K562 (cell line): ENCODE results near the gene OR8B12. TPM values are rescaled to one million over a fixed set of nuclear protein-coding genes. Genes with fewer than 3 reads are reported as not detected.

ENCODE experiments used
- ATAC-seq: fragments of 200-7000 bp; cut with Tn5 transposase; 3 replicates; pipeline ENCODE4 v1.9.1; 2020; ENCODE audit warnings: moderate library complexity
- BruUV-seq: library from RNA; stranded (reverse); fragments of 400-500 nt; replicated peaks from 2 replicates; lab custom pipeline; 2021; lab: Mats Ljungman, UMichigan
- CTCF ChIA-PET: fragments of 300-600 bp; formaldehyde crosslinking; extraction: SDS; loops from one replicate; lab custom pipeline; 2021; ENCODE audit warnings: low intra/inter-chr PET ratio; lab: Yijun Ruan, JAX
- POLR2A ChIA-PET: fragments of 300-600, 350-650 bp; sonication (Branson Sonifier 250); formaldehyde crosslinking; extraction: SDS; loops from one replicate; lab custom pipeline; 2021; ENCODE audit warnings: antibody characterized with exemption, inconsistent platforms; lab: Yijun Ruan, JAX
- DNase-seq, 4 experiments: peaks; one replicate each; pipeline versions ENCODE4 v3.0.0 to v3.0.0-alpha.2; 2011 to 2018; ENCODE audit warnings: low spot score in 3 of 4, mixed read lengths in 3 of 4; ENCODE audit errors: extremely low read depth in 1 of 4
- FAIRE-seq: peaks from 2 replicates; lab custom pipeline; 2011; peaks lifted over from hg19 to GRCh38; lab: Jason Lieb, UNC
- H2AFZ ChIP-seq: 2 replicates; pipeline ENCODE4 v1.6.0; 2011; ENCODE audit warnings: low read depth, low read length, control low read depth, inconsistent platforms
- H3K27ac ChIP-seq: fragments of 200-600 bp; 3 replicates; pipeline ENCODE4 v1.8.0; 2011; ENCODE audit warnings: low read depth, mild to moderate bottlenecking, control low read depth, inconsistent platforms, low read length, moderate library complexity, mixed read lengths; ENCODE audit errors: extremely low read depth
- H3K27me3 ChIP-seq, 2 experiments: fragments of 300-600 bp in 1 of 2; 2 replicates in 1 of 2; 3 replicates in 1 of 2; pipeline versions ENCODE4 v1.6.0 to v1.8.0; 2011; ENCODE audit warnings: inconsistent platforms in 2 of 2, low read length in 2 of 2, mild to moderate bottlenecking in 1 of 2, mixed read lengths in 1 of 2, moderate library complexity in 1 of 2; ENCODE audit not compliant: control insufficient read depth in 2 of 2, insufficient read depth in 2 of 2
- H3K36me3 ChIP-seq: fragments of 300-600 bp; 3 replicates; pipeline ENCODE4 v1.8.0; 2011; ENCODE audit warnings: mild to moderate bottlenecking, low read length, inconsistent platforms; ENCODE audit not compliant: control insufficient read depth, insufficient read depth
- H3K4me1 ChIP-seq, 2 experiments: fragments of 200-600 bp in 1 of 2; replicated peaks in 1 of 2; 2 replicates in 1 of 2; 3 replicates in 1 of 2; pipeline versions ENCODE4 v1.5.1 to v1.8.0; 2011; ENCODE audit warnings: inconsistent platforms in 2 of 2, low read length in 2 of 2, mild to moderate bottlenecking in 1 of 2, mixed read lengths in 1 of 2, moderate library complexity in 1 of 2; ENCODE audit not compliant: control insufficient read depth in 2 of 2, insufficient read depth in 2 of 2
- H3K4me2 ChIP-seq: 2 replicates; pipeline ENCODE4 v1.6.1; 2011; ENCODE audit warnings: low read length, control low read depth, inconsistent platforms, mixed read lengths; ENCODE audit not compliant: insufficient read depth
- H3K4me3 ChIP-seq: fragments of 200-600 bp; sonication (generic), shearing (Covaris generic); 2 replicates; pipeline ENCODE4 v1.5.1; 2016; ENCODE audit warnings: control low read depth, inconsistent platforms
- H3K79me2 ChIP-seq: fragments of 200-600 bp; 3 replicates; pipeline ENCODE4 v1.8.0; 2011; ENCODE audit warnings: low read length, inconsistent platforms; ENCODE audit not compliant: control insufficient read depth, insufficient read depth
- H3K9ac ChIP-seq, 2 experiments: 2 replicates each; pipeline versions ENCODE4 v1.6.0 to v1.6.1; 2011; ENCODE audit warnings: low read depth in 2 of 2, low read length in 2 of 2, control low read depth in 1 of 2, inconsistent platforms in 1 of 2, mild to moderate bottlenecking in 1 of 2, mixed read lengths in 1 of 2; ENCODE audit not compliant: insufficient read depth in 1 of 2
- H3K9me1 ChIP-seq: one replicate; pipeline ENCODE4 v1.6.0; 2011; ENCODE audit warnings: inconsistent platforms, mild to moderate bottlenecking, low read length, moderate library complexity; ENCODE audit not compliant: control insufficient read depth, insufficient read depth
- H3K9me3 ChIP-seq: replicated peaks from 2 replicates; pipeline ENCODE4 v1.5.1; 2011; ENCODE audit warnings: low read depth, low read length, inconsistent platforms; ENCODE audit not compliant: control insufficient read depth, insufficient read depth
- H4K20me1 ChIP-seq: replicated peaks from 2 replicates; pipeline ENCODE4 v1.6.1; 2011; ENCODE audit warnings: low read length, inconsistent platforms, mixed read lengths; ENCODE audit not compliant: control insufficient read depth, insufficient read depth
- CAMTA2 ChIP-seq: fragments of 250-450 bp; sonication (Bioruptor Pico); conservative IDR thresholded peaks from 2 replicates; pipeline ENCODE4 v1.5.1; 2022
- FOXA1 ChIP-seq: fragments of 450-650 bp; IDR thresholded peaks from 2 replicates; pipeline ENCODE4 v1.6.1; 2016; ENCODE audit warnings: mild to moderate bottlenecking, borderline replicate concordance
- HMG20A ChIP-seq: fragments of 450-650 bp; formaldehyde crosslinking; conservative IDR thresholded peaks from 2 replicates; pipeline ENCODE4 v1.4.0; 2020; ENCODE audit warnings: mild to moderate bottlenecking, mixed read lengths
- NFE2 ChIP-seq: IDR thresholded peaks from 2 replicates; pipeline ENCODE4 v1.6.1; 2014; ENCODE audit warnings: antibody characterized with exemption, low read depth
- ZNF197 ChIP-seq: fragments of 200-800 bp; sonication (Bioruptor generic); IDR thresholded peaks from 2 replicates; pipeline ENCODE4 v1.6.1; 2016; ENCODE audit warnings: low read depth, missing genetic modification characterization, missing compliant biosample characterization
- WGBS: fragments of 100-300 bp; shearing (Covaris generic); methylation state at CpG from one replicate; pipeline ENCODE4 v1.1.6; 2016; ENCODE audit warnings: low coverage, mixed read lengths; ENCODE audit not compliant: insufficient coverage; ENCODE audit errors: missing lambda C conversion rate; 5-methylcytosine and 5-hydroxymethylcytosine counted together
- in situ Hi-C: fragments of 300-500 bp; cut with MboI; formaldehyde crosslinking; loops from 4 replicates; pipeline ENCODE4 v1.15.0; 2018; ENCODE audit warnings: inconsistent platforms, mixed read lengths
- intact Hi-C: fragments of 100-400 bp; cut with micrococcal nuclease; formaldehyde crosslinking; loops from 2 replicates; pipeline ENCODE4 v1.14.2; 2022
- polyA plus RNA-seq, 8 experiments: library from polyadenylated mRNA; depleted of rRNA in 4 of 8; stranded (reverse) in 5 of 8; unstranded in 3 of 8; fragments of >200 nt; fragmentation: Nextera tagmentation in 2 of 8; fragmentation: Illumina TruSeq in 1 of 8; extraction: Ambion mirVana in 2 of 8; extraction: Trizol in 1 of 8; gene quantifications; 2 replicates each; pipeline versions ENCODE4 v1.2.1 to v1.2.3, GENCODE V29; 2011 to 2014; ENCODE audit warnings: inconsistent platforms in 1 of 8, missing spikeins in 1 of 8
- total RNA-seq, 7 experiments: library from RNA; depleted of rRNA in 6 of 7; stranded (reverse); fragments of >200 nt in 6 of 7; fragmentation: Illumina TruSeq in 2 of 7; extraction: Trizol in 2 of 7; gene quantifications; 2 replicates each; pipeline versions ENCODE4 v1.2.1 to v1.2.3, GENCODE V29; 2011 to 2021; ENCODE audit warnings: low replicate concordance in 1 of 7
- TF ChIP-seq, protein P1 (sequence below): fragments of 450-650 bp; IDR thresholded peaks from 2 replicates; pipeline ENCODE4 v1.6.1; 2018; ENCODE audit not compliant: partially characterized antibody
- TF ChIP-seq, protein P2 (sequence below): fragments of 250-450 bp; sonication (Bioruptor Pico); IDR thresholded peaks from 2 replicates; pipeline ENCODE4 v1.5.0; 2021; ENCODE audit warnings: mild to moderate bottlenecking, borderline replicate concordance

Gene OR8B12
- total and polyA plus RNA-seq, 9 of the 15 experiments (the other 6 are each of a cell fraction or from before 2014, with no cell fraction given) = 0.06 TPM; not detected in 8

DNA sequence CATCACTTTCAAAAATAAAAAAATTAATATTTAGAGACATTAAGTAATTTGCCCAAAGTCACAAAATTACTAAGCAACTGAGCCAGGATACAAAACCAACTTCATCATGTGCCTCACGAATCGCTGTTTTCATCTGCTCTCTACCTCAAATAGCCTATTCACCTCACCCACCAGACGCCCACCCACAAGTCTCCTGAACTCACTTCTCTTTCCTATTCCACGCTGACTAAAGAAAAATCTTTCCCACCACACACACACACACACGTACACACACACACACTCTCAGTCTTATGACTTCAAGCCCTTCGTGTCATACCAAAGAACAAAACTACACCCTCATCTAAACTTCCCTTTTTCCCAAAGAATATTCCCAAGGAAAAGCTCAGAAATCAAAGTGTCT lies 2.2 kb downstream of the OR8B12 start:
- ATAC-seq (no peak), DNase-seq (no peak), FAIRE-seq (no peak)
- Histone ChIP-seq H3K4me2 (no peak overlapping the region), H3K9me1 (no peaks in the 10 kb centered on the region), H3K36me3 (no peaks in the 10 kb centered on the region), H3K27ac (no peak overlapping the region), H3K9me3 (no peaks in the 10 kb centered on the region), H3K9ac (no peak overlapping the region), H2AFZ (no peak overlapping the region), H4K20me1 (no peaks in the 10 kb centered on the region), H3K27me3 (no peaks in the 10 kb centered on the region), H3K4me1 (peaks cover 0 to 18% of the 10 kb centered on the region in 2 experiments; a peak in 4 of 5 replicates), H3K79me2 (no peaks in the 10 kb centered on the region), H3K4me3 (no peak overlapping the region)
- POLR2A ChIA-PET = no interaction called here
- 19% methylated on average over 6 of the region's 6 CpGs for WGBS
- intact Hi-C loops (no loop called here), in situ Hi-C loops (no loop called here)
- BruUV-seq = no TSS peak
- TF ChIP-seq HMG20A (CRISPR knock-in tag) = no peak
- TF ChIP-seq, protein P1, sequence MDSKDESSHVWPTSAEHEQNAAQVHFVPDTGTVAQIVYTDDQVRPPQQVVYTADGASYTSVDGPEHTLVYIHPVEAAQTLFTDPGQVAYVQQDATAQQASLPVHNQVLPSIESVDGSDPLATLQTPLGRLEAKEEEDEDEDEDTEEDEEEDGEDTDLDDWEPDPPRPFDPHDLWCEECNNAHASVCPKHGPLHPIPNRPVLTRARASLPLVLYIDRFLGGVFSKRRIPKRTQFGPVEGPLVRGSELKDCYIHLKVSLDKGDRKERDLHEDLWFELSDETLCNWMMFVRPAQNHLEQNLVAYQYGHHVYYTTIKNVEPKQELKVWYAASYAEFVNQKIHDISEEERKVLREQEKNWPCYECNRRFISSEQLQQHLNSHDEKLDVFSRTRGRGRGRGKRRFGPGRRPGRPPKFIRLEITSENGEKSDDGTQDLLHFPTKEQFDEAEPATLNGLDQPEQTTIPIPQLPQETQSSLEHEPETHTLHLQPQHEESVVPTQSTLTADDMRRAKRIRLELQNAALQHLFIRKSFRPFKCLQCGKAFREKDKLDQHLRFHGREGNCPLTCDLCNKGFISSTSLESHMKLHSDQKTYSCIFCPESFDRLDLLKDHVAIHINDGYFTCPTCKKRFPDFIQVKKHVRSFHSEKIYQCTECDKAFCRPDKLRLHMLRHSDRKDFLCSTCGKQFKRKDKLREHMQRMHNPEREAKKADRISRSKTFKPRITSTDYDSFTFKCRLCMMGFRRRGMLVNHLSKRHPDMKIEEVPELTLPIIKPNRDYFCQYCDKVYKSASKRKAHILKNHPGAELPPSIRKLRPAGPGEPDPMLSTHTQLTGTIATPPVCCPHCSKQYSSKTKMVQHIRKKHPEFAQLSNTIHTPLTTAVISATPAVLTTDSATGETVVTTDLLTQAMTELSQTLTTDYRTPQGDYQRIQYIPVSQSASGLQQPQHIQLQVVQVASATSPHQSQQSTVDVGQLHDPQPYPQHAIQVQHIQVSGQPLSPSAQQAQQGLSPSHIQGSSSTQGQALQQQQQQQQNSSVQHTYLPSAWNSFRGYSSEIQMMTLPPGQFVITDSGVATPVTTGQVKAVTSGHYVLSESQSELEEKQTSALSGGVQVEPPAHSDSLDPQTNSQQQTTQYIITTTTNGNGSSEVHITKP = no peak
- TF ChIP-seq NFE2 = no peak
- no peak for TF ChIP-seq ZNF197
- TF ChIP-seq, protein P2, sequence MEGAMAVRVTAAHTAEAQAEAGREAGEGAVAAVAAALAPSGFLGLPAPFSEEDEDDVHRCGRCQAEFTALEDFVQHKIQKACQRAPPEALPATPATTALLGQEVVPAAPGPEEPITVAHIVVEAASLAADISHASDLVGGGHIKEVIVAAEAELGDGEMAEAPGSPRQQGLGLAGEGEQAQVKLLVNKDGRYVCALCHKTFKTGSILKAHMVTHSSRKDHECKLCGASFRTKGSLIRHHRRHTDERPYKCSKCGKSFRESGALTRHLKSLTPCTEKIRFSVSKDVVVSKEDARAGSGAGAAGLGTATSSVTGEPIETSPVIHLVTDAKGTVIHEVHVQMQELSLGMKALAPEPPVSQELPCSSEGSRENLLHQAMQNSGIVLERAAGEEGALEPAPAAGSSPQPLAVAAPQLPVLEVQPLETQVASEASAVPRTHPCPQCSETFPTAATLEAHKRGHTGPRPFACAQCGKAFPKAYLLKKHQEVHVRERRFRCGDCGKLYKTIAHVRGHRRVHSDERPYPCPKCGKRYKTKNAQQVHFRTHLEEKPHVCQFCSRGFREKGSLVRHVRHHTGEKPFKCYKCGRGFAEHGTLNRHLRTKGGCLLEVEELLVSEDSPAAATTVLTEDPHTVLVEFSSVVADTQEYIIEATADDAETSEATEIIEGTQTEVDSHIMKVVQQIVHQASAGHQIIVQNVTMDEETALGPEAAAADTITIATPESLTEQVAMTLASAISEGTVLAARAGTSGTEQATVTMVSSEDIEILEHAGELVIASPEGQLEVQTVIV (CRISPR knock-in tag) = no peak
- TF ChIP-seq FOXA1 = no peak
- no peak for TF ChIP-seq CAMTA2 (CRISPR knock-in tag)
- CTCF ChIA-PET = no interaction called here
